Ascending aorta (tissue), 2 donors: ENCODE results near the gene CDH13. TPM values are rescaled to one million over a fixed set of nuclear protein-coding genes. Genes with fewer than 3 reads are reported as not detected.

ENCODE experiments used
- DNase-seq, 2 donors: peaks; one replicate each; pipeline ENCODE4 v3.0.0-alpha.2; 2019; ENCODE audit warnings: low spot score in 2 of 2
- H3K27ac ChIP-seq, 2 donors: fragments of 200-600 bp; sonication (generic); one replicate each; pipeline ENCODE4 v1.5.1; 2016 to 2017; ENCODE audit warnings: mild to moderate bottlenecking in 1 of 2
- H3K27me3 ChIP-seq: fragments of 200-600 bp; sonication (generic); one replicate; pipeline ENCODE4 v1.5.1; 2017
- H3K36me3 ChIP-seq, 2 donors: fragments of 200-600 bp; sonication (generic); one replicate each; pipeline ENCODE4 v1.5.1; 2016
- H3K4me1 ChIP-seq, 2 donors: fragments of 200-600 bp; sonication (generic); one replicate each; pipeline ENCODE4 v1.5.1; 2016 to 2017; ENCODE audit warnings: mild to moderate bottlenecking in 1 of 2
- H3K4me3 ChIP-seq, 2 donors: fragments of 200-600 bp; sonication (generic); one replicate each; pipeline ENCODE4 v1.5.1; 2016 to 2017; ENCODE audit warnings: mild to moderate bottlenecking in 1 of 2
- H3K9me3 ChIP-seq, 2 donors: fragments of 200-600 bp; sonication (generic); one replicate each; pipeline ENCODE4 v1.5.1; 2016
- CTCF ChIP-seq, 3 experiments: fragments of 200-600 bp in 2 of 3; fragments of 450-650 bp in 1 of 3; sonication (generic) in 2 of 3; IDR thresholded peaks; one replicate each; pipeline ENCODE4 v1.5.1; 2016 to 2019; ENCODE audit warnings: antibody characterized with exemption in 3 of 3, mild to moderate bottlenecking in 1 of 3, moderate library complexity in 1 of 3
- intact Hi-C: fragments of 100-400 bp; cut with DNase I; formaldehyde crosslinking; loops from one replicate; pipeline ENCODE4 v1.15.1; 2023
- total RNA-seq: library from RNA; depleted of rRNA; stranded (reverse); fragments of >200 nt; gene quantifications from one replicate; pipeline ENCODE4 v1.1.0, GENCODE V29; 2016

The CDH13 gene
- total RNA-seq, 1 donor from 2014 or later = 160 TPM

GRCh38 chr16:83742124-83742899 is 1115.5 kb downstream of the CDH13 start:
- no peaks in the 10 kb centered on the region for H3K4me1 ChIP-seq
- DNase-seq = peak in 1 of 2 donors; percentile 47
- no peak for TF ChIP-seq CTCF (IDR thresholded peaks at IDR 0.05)
- H3K27ac ChIP-seq = no peak overlapping the region
- H3K4me3 ChIP-seq = no peak overlapping the region
- intact Hi-C loops = no loop called here
- no peaks in the 10 kb centered on the region for H3K9me3 ChIP-seq
- no peaks in the 10 kb centered on the region for H3K36me3 ChIP-seq
- no peaks in the 10 kb centered on the region for H3K27me3 ChIP-seq

GRCh38 chr16:83743241-83743640 is 1116.5 kb downstream of the CDH13 start:
- Histone ChIP-seq H3K4me1 (no peaks in the 10 kb centered on the region), H3K36me3 (peaks cover 0 to 6% of the 10 kb centered on the region in 2 donors), H3K9me3 (no peaks in the 10 kb centered on the region), H3K27me3 (no peaks in the 10 kb centered on the region), H3K4me3 (no peak overlapping the region), H3K27ac (no peak overlapping the region)
- intact Hi-C loops = no loop called here
- TF ChIP-seq CTCF (IDR thresholded peaks at IDR 0.05) = no peak
- DNase-seq = no peak

GRCh38 chr16:83743720-83744119 is 1117.0 kb downstream of the CDH13 start:
- Histone ChIP-seq H3K9me3 (no peaks in the 10 kb centered on the region), H3K27me3 (no peaks in the 10 kb centered on the region), H3K4me3 (no peak overlapping the region), H3K36me3 (peaks cover 2 to 11% of the 10 kb centered on the region in 2 donors), H3K4me1 (no peaks in the 10 kb centered on the region), H3K27ac (no peak overlapping the region)
- peak in 1 of 2 donors; percentile 27 for DNase-seq
- TF ChIP-seq CTCF (IDR thresholded peaks at IDR 0.05) = no peak
- intact Hi-C loops = no loop called here

- Histone ChIP-seq H3K4me3 (no peak overlapping the region), H3K27ac (no peak overlapping the region), H3K36me3 (peaks cover 3 to 15% of the 10 kb centered on the region in 2 donors), H3K27me3 (no peaks in the 10 kb centered on the region), H3K9me3 (no peaks in the 10 kb centered on the region), H3K4me1 (no peaks in the 10 kb centered on the region)
- no peak for TF ChIP-seq CTCF (IDR thresholded peaks at IDR 0.05)
- DNase-seq = peak; percentile 54 to 69
- intact Hi-C loops = no loop called here
Measured at GRCh38 chr16:83744441-83744981, 1117.7 kb downstream of the CDH13 start.

DNA sequence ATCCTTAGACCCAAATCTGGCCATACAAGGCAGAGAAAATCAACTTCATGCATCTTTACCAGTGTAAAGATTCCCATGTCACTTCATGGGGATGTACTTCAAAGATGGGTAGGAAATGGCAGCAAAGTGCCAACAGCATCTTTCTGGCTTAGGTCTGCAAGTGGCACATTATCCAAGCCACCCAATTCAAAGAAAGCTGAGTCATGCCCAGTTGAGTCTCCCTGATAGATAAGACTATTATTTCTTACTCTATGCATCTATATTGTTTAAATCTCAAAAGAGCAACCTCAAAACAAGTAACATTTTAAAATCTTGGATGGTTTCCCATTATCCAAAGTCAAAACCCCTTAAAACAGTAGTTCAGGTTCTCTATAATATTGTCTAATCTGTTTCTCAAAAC is 1119.8 kb downstream of the CDH13 start:
- Histone ChIP-seq H3K36me3 (peaks cover 3 to 15% of the 10 kb centered on the region in 2 donors), H3K9me3 (no peaks in the 10 kb centered on the region), H3K27ac (no peak overlapping the region), H3K4me1 (no peaks in the 10 kb centered on the region), H3K4me3 (no peak overlapping the region), H3K27me3 (no peaks in the 10 kb centered on the region)
- TF ChIP-seq CTCF (IDR thresholded peaks at IDR 0.05) = no peak
- DNase-seq = peak in 1 of 2 donors; percentile 3
- intact Hi-C loops = no loop called here
